ENCODE measurements around the gene FRMD6. TPM values are rescaled to one million over a fixed set of nuclear protein-coding genes. Genes with fewer than 3 reads are reported as not detected.

Gene FRMD6
- polyA plus RNA-seq, 1 donor from 2014 or later = 2.4 TPM

DNA sequence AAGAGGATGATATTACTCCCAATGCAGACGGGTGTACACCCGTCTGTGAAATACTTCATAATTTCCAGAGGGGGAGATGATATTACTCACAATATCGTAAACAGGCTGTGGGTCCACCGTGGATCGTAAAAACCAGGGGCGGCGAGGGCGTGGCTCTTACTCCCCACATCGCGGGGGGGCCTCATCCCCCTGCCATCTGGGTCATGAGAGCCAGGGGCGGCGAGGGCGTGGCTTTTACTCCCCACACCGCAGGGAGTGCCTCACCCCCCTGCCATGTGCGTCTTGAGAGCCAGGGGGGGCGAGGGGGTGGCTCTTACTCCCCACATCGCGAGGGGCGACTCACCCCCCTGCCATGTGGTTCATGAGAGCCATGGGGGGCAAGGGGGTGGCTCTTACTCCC lies 122.5 kb downstream of the FRMD6 start:
- no peaks in the 10 kb centered on the region for H3K36me3 ChIP-seq (ENCODE audit: insufficient read depth, low read length)
- no peak overlapping the region for H3K4me3 ChIP-seq (ENCODE audit: low read length)
- no peak overlapping the region for H3K27ac ChIP-seq (ENCODE audit: low read length)
- no peaks in the 10 kb centered on the region for H3K79me2 ChIP-seq (replicated peaks; ENCODE audit: insufficient read depth, low read length)
- TF ChIP-seq EP300 (conservative IDR thresholded peaks at IDR 0.05; ENCODE audit: poor library complexity, severe bottlenecking) (no peak), MXI1 (conservative IDR thresholded peaks at IDR 0.05; ENCODE audit: poor library complexity, severe bottlenecking) (no peak), SMC3 (conservative IDR thresholded peaks at IDR 0.05; ENCODE audit: poor library complexity) (no peak), TAF1 (IDR thresholded peaks at IDR 0.05; ENCODE audit: low read depth) (no peak), RAD21 (conservative IDR thresholded peaks at IDR 0.05) (no peak), EZH2 (IDR thresholded peaks at IDR 0.05; ENCODE audit: borderline replicate concordance, insufficient read depth, low read length, poor library complexity, severe bottlenecking) (no peak), POLR2AphosphoS5 (IDR thresholded peaks at IDR 0.05) (no peak)
- TF ChIP-seq, protein P1, sequence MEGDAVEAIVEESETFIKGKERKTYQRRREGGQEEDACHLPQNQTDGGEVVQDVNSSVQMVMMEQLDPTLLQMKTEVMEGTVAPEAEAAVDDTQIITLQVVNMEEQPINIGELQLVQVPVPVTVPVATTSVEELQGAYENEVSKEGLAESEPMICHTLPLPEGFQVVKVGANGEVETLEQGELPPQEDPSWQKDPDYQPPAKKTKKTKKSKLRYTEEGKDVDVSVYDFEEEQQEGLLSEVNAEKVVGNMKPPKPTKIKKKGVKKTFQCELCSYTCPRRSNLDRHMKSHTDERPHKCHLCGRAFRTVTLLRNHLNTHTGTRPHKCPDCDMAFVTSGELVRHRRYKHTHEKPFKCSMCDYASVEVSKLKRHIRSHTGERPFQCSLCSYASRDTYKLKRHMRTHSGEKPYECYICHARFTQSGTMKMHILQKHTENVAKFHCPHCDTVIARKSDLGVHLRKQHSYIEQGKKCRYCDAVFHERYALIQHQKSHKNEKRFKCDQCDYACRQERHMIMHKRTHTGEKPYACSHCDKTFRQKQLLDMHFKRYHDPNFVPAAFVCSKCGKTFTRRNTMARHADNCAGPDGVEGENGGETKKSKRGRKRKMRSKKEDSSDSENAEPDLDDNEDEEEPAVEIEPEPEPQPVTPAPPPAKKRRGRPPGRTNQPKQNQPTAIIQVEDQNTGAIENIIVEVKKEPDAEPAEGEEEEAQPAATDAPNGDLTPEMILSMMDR (IDR thresholded peaks at IDR 0.05; ENCODE audit: poor library complexity, severe bottlenecking) = no peak
- TF ChIP-seq, protein P2, sequence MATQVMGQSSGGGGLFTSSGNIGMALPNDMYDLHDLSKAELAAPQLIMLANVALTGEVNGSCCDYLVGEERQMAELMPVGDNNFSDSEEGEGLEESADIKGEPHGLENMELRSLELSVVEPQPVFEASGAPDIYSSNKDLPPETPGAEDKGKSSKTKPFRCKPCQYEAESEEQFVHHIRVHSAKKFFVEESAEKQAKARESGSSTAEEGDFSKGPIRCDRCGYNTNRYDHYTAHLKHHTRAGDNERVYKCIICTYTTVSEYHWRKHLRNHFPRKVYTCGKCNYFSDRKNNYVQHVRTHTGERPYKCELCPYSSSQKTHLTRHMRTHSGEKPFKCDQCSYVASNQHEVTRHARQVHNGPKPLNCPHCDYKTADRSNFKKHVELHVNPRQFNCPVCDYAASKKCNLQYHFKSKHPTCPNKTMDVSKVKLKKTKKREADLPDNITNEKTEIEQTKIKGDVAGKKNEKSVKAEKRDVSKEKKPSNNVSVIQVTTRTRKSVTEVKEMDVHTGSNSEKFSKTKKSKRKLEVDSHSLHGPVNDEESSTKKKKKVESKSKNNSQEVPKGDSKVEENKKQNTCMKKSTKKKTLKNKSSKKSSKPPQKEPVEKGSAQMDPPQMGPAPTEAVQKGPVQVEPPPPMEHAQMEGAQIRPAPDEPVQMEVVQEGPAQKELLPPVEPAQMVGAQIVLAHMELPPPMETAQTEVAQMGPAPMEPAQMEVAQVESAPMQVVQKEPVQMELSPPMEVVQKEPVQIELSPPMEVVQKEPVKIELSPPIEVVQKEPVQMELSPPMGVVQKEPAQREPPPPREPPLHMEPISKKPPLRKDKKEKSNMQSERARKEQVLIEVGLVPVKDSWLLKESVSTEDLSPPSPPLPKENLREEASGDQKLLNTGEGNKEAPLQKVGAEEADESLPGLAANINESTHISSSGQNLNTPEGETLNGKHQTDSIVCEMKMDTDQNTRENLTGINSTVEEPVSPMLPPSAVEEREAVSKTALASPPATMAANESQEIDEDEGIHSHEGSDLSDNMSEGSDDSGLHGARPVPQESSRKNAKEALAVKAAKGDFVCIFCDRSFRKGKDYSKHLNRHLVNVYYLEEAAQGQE (IDR thresholded peaks at IDR 0.05; ENCODE audit: borderline replicate concordance) = no peak
- no peak overlapping the region for H3K9ac ChIP-seq (ENCODE audit: low read length)
- H2AFZ ChIP-seq (ENCODE audit: low read depth, low read length) = no peak overlapping the region
- H3K27me3 ChIP-seq (ENCODE audit: insufficient read depth, low read depth, low read length) = no peaks in the 10 kb centered on the region
- no peaks in the 10 kb centered on the region for H4K20me1 ChIP-seq (ENCODE audit: insufficient read depth)
- H3K9me3 ChIP-seq (ENCODE audit: low read length) = no peaks in the 10 kb centered on the region
- no peaks in the 10 kb centered on the region for H3F3A ChIP-seq (ENCODE audit: insufficient read depth, low read length, poor library complexity, severe bottlenecking)
- no peaks in the 10 kb centered on the region for H3K9me2 ChIP-seq (ENCODE audit: insufficient read depth, low read length)
- no peak overlapping the region for H3K4me2 ChIP-seq (ENCODE audit: low read length)

DNA sequence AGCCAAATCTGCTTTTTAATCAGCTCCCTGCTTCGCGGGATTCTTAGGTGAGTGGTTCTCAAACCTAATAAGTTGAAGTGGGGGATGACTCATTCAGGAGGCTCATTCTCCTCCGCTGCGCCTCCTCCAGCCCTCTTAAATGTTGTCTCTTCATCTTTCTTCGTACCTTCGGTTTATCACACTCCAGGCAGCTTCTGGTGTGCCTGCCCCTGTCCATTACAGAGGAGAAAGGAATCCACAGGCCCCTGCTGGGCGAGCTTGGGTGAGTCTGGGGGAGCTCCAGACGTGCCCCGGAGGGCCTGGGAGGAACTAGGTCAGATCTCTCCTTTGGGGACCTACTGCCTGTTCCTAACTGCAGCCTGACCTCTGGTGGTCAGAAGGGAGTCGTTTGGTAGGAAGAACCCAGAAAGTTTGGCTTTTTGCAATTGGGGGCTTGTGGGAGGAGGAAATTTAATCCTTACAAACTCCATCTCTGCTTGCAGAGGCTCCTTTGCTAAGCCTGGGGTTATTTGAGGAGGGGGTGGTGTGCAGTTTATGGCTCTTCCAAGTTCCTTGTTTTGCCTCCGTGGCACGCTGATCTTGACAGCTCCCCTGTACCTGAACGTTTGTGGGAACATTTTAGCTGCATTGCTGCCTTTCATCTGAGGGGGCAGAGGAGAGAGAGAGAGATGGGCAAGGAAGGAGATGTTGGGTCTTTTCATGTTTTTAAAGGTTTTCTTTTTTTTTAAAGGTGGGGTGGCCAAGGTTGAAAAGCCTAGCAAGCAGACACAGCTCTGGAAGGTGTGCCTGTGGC lies 124.6 kb downstream of the FRMD6 start:
- Histone ChIP-seq H3K27ac (ENCODE audit: low read length) (no peak overlapping the region), H4K20me1 (ENCODE audit: insufficient read depth) (no peaks in the 10 kb centered on the region), H3K36me3 (ENCODE audit: insufficient read depth, low read length) (no peaks in the 10 kb centered on the region), H3K9me3 (ENCODE audit: low read length) (no peaks in the 10 kb centered on the region), H3K9ac (ENCODE audit: low read length) (no peak overlapping the region), H3K4me2 (ENCODE audit: low read length) (no peak overlapping the region), H3K27me3 (ENCODE audit: insufficient read depth, low read depth, low read length) (no peaks in the 10 kb centered on the region), H2AFZ (ENCODE audit: low read depth, low read length) (no peak overlapping the region), H3F3A (ENCODE audit: insufficient read depth, low read length, poor library complexity, severe bottlenecking) (no peaks in the 10 kb centered on the region), H3K9me2 (ENCODE audit: insufficient read depth, low read length) (no peaks in the 10 kb centered on the region), H3K4me3 (ENCODE audit: low read length) (no peak overlapping the region), H3K79me2 (replicated peaks; ENCODE audit: insufficient read depth, low read length) (no peaks in the 10 kb centered on the region)
- TF ChIP-seq, protein P2 (IDR thresholded peaks at IDR 0.05; ENCODE audit: borderline replicate concordance) = no peak
- TF ChIP-seq POLR2AphosphoS5 (IDR thresholded peaks at IDR 0.05) (no peak), MXI1 (conservative IDR thresholded peaks at IDR 0.05; ENCODE audit: poor library complexity, severe bottlenecking) (no peak), TAF1 (IDR thresholded peaks at IDR 0.05; ENCODE audit: low read depth) (no peak), EZH2 (IDR thresholded peaks at IDR 0.05; ENCODE audit: borderline replicate concordance, insufficient read depth, low read length, poor library complexity, severe bottlenecking) (no peak), RAD21 (conservative IDR thresholded peaks at IDR 0.05) (peak; percentile 57), EP300 (conservative IDR thresholded peaks at IDR 0.05; ENCODE audit: poor library complexity, severe bottlenecking) (no peak), SMC3 (conservative IDR thresholded peaks at IDR 0.05; ENCODE audit: poor library complexity) (peak; percentile 62)
- TF ChIP-seq, protein P1 (IDR thresholded peaks at IDR 0.05; ENCODE audit: poor library complexity, severe bottlenecking) = peak; percentile 55
